B cell (primary cell): ENCODE measurements around the gene ACAP3.

Experiments used
- CTCF ChIP-seq: fragments of 200-600 bp; IDR thresholded peaks from one replicate; pipeline ENCODE4 v1.8.0; 2022; ENCODE audit warnings: antibody characterized with exemption, mild to moderate bottlenecking
- EZH2 ChIP-seq: IDR thresholded peaks from 2 replicates; pipeline ENCODE4 v1.6.1; 2012; ENCODE audit warnings: borderline replicate concordance, low read depth, mild to moderate bottlenecking, moderate library complexity, low read length; ENCODE audit not compliant: insufficient read depth, poor library complexity, severe bottlenecking

- TF ChIP-seq CTCF (no peak), EZH2 (no peak)
These were observed 47.7 kb downstream of the ACAP3 start for GRCh38 chr1:1259951-1260600.
